SIG-M5 treated with dmso at 0.1 percent for 504 hours (cell line): ENCODE results near the gene MYRFL.

Experiments used
- DNase-seq: peaks from one replicate; lab custom pipeline; 2025; ENCODE audit not compliant: unreplicated experiment; lab: John Stamatoyannopoulos, UW

Gene MYRFL

DNA sequence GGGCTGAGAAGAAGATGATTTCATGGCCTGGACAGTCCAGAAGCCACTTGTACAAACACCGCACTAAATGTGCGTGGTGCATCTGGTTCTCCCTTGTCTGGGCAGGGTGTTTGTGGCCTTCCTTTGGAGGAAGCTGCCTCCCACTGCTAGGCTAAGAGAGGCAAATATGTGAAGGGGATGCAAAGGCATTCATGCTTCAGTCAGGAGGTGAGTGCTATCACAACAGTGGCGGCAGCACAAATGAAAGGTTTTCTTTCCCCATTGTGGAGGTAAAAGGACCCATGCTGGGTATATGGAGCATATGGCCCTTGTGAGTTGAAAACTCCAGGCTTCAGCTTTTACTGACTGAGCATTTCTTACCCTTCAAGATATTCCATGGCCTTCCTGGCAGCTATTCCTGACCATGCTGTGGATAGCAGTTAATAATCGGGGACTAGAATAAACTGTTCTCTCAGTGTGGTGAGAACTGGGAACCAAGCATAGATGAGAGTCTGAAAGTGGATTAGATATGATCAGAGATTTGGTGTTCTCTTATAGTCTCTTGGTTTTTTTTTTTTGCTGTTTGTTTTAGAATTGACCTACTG is 69.9 kb downstream of the MYRFL start:
- DNase-seq: no peak

DNA sequence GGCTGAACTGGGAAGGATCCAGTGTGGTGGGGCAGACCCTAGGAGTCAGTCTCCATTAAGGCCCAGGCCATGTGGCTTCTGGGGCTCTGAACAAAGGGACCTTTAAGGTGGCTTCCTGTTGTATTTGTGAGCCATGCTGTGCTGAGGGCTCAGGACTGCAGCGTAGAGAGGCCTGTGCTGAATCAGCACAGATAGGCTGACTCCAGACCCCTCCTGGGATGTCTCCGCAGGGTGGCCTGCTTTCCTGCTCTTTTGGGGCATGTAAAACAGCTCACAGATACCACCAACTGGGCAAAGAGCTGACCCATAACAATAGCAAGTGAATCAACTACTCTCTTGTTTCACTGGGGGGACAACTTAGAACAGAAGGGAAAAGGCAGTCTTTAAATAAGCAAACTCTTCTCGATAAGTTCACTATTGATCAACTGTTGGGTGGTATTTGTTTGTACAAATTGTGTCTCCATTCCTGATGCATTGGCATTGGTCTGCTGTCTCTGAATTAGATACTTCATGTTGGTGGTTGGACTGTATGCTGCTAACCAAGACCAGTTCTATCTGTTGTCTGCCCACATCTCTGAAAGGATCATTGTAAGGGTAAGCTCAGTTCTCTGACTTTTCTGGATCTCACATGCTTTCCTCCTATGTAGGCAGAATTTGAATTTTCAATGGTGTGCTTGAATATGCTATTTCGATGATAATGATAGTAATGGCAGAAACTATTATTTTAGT is 71.8 kb downstream of the MYRFL start:
- DNase-seq: no peak

DNA sequence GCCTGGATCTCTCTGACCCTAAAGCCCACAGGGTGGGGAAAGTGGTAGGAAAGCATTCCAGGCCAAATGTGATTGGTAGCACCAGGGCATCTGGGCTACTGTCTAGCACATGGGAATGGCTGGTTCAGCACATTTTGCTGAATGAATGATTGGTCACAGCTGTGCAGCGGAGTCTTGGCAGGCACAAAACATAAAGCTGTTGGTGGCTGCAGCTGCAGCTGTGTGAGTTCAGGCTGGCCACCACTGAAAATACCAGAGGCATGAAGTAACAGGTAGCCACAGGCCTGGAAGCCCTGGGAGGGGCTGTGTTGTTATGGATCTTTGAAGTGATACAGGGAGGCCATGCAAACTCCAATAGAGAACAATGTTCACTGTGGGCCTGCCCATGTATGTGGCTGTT is 72.7 kb downstream of the MYRFL start:
- DNase-seq: no peak

DNA sequence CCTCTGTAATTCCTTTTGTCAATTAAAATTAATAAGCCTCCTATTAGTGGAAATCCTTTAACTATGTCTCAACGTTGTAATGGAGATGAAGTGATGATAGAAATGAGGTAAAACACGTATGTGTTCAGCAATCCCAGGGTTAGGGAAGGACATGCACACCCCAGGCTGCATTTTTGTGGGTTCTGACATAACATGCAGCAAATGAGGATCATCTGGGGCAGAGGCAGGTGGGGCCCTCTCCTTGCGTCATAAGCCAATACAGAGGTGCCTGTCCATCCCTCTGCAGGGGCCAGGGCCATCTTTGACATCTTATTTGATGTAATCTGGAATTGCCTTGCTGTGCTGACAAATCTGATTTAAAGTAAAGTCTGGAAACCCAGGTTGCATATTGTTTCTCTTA is 73.2 kb downstream of the MYRFL start:
- DNase-seq: no peak

DNA sequence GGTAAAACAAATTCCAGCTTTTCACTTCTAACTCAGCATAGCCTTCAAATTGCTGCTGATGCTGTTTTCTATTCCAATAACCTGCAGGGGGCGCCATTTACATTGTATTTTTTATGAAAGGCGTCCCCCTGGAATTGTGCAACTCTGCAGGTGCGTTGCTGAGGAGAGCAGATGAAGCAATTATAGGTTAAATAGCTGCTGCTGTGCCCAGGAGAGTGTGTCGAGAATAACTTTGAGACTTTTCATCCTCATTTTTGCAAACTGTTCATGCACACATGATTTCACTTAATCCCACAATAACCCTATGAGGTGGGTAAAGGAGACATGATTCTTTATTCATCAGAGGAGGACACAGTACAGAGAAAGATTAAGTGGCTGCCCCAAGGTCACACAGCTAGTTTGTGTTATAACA is 75.7 kb downstream of the MYRFL start:
- DNase-seq: peak; percentile 65

DNA sequence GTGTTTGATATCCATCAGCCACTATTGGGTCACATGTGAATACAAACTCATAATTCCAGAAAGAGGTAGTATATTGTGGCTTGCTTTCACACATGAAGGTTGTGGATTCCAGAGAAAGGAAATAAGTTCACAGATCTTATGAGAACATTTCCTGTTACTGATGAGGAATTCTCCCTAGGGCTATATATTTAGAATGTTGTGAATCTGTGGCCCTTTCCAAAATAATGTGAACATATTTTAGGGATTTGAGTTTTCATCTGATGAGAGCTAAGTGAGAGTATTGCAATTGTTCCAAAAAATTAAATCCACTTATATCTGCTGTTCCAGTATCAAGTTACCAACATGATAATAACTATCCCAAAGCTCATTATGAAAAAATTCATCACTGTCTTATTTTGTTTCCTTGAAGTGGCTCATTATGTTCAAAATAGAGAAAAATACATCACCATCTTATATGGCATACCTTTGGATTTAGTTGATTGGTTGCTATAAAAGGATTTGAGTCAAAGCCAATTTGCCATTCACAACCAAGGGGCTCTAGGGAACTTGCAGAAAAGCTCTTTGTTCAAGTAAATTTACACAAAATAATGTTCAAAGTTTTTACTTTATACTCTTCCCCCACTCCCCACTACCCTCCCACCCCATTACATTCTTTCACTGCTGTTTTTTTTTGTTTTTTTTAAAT is 76.3 kb downstream of the MYRFL start:
- no peak for DNase-seq

DNA sequence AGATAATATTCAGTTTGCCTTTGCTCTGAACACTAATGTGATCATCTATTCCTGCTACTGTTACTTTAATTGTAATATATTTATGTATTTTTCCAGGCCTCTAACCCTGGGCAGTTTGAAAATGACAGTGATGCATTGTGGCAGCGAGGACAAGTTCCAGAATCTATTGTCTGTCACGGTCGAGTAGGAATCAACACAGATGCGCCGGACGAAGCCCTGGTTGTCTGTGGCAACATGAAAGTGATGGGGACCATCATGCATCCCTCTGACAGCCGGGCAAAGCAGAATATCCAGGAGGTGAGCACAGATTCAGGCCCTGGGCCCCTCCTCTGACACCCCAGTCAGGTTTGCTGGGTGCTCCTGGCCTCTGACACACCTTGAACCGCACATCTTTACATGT is 78.5 kb downstream of the MYRFL start:
- DNase-seq: no peak

DNA sequence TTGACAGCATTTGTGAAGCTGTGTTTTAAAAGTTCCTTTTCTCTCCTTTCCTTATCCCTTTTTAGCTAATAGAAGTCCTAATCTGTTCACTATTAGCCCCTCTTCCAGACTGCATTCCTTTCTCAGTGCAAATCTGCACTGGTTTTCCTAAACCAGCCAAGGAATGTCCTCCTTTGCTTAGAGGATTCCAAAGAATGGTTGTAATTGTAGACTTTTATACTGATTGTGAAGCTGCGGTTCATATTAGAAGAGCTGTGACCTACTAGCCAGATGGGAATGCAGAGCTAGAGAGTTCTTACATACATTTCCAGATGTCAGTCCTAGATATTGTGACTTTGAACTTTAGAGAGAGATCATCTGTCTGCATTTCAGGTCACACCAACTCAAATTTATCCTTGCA is 79.8 kb downstream of the MYRFL start:
- DNase-seq: no peak

DNA sequence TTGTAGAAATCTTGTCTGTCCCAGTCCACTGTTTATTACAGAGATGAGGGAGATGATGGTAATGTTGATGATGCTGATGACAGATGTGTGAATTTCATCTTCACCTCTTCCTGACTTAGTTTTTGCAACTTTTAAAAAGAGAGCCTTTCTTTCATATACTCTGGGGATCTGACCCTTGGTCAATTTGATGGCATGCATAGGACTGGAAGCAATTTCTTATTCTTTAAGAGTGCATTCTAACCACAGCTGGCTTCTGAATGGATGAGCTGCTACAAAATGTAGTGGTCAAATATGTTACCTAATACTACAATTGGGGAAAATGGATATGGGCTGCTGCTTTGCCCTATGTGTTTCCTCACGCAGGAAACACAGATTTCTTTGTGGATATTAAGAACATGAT is 80.8 kb downstream of the MYRFL start:
- DNase-seq: no peak

DNA sequence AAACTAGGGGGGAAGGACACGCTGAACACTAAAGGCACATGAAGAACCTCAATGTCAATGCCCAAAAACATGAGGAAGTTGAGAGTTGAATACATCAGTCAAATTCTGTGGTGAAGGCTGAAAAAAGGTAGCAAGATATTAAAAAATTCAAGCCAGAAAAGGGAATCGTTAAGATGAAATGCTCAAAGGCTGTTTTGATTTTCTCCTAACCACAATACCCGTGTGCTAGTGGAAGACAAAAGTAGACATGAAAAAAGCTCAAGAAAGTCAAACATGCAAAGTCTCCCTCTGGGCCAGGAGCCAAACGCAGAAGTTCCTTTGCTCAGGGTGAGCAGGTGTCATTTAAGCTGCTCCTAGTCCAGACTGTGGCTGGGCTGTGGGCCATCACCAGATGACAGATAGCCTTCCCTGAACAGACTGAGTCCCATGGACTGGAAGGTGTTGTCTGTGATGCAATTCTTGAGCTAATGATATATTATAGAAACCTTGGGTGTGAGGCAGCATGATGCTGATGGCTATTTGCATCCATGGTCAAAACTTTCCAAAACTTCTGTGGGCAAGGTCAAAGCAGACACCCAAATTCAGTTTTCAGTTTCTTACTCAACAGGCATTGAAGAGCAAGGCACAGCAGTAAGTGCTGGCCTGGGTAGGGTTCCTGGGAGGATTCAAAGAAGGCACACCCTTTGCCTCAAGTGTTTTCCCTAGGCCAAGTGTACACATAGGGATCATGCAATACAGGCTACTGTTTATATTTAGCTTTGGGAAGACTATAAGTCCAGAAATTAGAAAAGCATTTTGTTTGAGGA is 81.6 kb downstream of the MYRFL start:
- DNase-seq: no peak

DNA sequence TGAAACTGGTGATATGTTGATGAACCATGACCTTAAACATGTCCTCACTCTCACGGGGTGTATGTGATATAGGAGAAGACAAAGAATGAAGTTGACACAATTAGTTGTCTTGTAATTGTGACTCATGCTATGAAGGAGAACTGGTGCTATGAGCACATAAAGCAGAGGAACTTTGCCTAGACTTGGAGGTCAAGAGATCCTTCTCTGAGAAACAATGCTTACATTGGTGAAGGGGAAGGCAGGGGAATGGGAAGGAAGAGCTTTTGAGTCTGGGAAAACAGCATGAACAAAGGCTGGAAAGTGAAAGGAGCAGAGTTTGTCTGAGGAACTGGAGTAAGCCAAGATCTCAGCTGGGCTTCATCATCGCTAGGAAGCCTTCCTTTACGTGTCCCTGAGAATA is 83.2 kb downstream of the MYRFL start:
- no peak for DNase-seq

DNA sequence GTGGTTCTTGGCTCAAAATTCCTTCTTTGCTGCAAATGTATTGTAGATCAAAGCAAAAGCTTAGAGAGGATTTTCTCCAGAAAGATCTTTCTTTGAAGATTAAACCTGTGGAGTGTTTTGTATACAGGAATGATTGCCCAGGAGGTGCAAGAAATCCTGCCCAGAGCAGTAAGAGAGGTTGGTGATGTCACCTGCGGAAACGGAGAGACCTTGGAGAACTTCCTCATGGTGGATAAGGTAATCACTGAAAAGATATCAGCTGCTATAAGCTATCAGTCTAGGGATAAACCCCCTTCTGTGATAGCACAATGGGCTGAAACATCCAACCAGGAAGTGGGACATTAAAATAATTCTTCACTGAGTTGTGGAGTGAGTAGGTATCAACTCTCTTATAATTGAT is 85.7 kb downstream of the MYRFL start:
- no peak for DNase-seq

DNA sequence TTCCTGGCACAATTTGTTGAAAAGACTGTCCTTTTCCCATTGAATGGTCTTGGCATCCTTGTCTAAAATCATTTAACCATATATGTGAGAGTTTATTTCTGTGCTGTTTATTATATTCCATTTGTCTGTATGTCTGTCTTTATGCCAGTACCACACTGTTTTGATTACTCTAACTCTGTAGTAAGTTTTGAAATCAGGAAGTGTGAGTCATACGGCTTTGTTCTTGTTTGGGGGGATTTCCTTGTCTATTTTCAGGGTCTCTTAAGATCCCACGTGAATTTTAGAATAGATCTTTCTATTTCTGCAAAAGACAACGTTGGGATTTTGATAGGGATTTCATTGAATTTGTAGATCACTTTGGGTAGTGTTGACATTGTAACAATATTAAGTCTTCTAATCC is 88.5 kb downstream of the MYRFL start:
- DNase-seq: no peak

DNA sequence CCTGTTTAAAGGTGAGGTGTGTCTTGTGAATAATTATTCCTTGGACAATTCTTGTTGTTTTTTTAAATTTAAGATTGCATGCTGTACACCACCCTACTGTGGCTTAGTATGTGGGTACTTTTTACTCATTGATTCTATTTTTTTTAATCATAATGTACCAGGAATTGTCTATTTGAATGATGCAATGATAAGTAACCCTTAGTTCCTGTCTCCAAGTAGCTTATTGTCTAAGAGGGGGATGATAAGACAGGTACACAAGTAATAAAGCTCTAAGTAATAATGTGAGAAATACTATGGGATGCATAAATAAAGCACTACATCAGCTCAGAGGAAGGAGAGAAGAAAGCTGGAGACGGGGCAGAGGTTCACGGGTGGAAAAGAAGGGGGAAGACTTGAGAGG is 90.9 kb downstream of the MYRFL start:
- DNase-seq: no peak

DNA sequence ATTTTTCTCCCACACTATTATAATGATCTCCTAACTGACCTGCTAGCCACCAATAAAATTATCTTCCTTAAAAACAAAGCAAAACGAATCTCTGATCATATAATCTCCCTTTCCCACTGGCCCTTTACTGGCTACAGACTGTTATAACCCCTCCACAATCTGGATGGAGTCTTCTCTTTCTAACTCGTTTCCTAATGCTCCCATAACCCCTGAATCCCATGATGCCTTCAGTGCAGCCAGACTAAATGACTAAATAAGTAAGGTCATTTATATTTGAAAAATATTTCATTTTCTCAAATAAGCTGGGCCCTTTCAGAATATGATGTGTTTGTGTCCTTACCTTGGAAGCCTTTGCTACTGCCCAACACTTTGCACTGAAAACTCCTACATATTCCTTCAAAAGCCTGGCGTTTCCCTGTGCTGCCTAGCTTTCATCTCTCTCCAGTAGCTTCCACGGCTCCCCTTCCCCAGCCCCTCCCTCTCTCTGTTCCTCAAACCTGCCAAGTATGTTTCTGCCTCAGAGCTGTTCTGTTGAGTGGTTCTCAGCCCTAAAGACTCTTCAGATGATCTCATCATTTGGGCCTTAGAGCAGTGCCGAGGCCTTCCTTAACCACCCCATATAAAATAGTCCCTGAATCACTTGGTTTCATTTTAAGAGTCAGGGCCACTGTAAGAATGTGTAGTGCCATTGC is 91.7 kb downstream of the MYRFL start:
- no peak for DNase-seq

DNA sequence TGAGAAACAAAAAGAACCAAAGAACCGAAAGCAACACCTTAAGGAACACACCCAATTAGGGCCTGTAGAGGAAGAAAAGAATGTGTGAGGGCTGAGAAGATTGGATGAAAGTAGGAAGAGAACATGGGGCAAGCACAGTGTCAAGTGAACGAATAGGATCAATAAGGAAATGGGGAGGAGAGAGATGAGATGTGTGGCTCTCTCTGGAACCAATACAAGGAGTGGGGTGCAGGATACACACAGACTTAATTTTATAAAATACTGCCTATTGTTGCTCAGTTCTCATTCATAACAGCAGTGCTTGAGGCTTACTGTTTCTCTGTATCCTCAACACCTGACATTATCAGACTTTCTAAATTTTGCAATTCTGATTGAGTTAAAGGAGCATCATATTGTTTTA is 93.3 kb downstream of the MYRFL start:
- DNase-seq: no peak

DNA sequence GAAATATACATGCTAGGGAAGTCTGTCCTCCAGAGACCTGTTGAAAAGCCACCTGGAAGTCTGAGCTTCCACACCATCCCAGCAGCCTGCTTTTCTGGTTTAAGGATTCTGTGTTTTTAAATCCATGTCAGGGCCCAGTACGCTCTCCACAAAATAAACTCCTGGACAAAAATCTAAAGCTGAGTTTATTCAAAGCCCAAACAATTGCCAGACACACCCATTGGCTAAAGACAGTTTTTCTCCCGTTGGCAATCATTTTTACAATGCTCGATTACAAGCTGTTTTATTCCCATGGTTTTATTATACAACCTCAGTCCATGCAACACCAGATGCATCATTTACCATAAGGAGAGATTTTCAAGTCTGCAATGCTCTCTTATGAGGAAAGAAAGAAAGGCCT is 94.5 kb downstream of the MYRFL start:
- no peak for DNase-seq

DNA sequence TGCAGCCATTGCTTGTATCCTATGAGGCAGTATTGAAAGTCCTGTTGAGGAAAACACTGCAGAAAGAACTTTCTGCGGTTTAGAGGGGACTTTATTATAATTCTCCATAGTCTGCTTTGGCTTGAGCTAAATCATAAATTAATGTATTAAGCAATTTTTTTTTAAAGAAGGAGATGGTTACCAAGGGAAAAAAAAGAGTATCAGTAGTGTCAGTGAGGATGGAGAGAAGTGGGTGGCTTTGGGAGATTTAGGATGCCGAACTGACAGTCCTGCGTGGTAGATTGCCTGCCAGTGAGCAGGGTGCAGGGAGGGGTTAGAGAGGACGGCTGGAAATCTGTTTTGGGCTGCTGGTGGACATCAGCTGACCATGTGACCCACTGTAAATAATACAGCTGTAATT is 96.8 kb downstream of the MYRFL start:
- no peak for DNase-seq

DNA sequence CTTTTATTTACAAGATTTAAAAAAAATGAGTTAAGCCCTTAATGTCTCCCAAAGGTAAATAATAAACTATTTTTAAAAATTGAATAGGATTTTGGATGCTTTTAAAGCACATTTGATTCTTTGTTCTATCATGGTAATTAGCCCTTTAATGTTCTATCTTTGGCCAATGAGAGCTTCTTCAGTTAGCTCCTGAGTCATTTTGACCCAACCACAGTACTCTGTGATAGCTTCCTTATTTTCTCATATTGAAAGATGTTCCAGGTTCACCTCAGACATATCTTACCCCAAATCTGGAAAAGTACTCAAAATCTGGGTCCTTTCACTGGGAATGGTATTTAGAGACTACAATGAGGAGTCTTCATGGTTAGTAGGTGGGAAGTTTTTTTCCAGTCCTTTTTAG is 98.0 kb downstream of the MYRFL start:
- no peak for DNase-seq

DNA sequence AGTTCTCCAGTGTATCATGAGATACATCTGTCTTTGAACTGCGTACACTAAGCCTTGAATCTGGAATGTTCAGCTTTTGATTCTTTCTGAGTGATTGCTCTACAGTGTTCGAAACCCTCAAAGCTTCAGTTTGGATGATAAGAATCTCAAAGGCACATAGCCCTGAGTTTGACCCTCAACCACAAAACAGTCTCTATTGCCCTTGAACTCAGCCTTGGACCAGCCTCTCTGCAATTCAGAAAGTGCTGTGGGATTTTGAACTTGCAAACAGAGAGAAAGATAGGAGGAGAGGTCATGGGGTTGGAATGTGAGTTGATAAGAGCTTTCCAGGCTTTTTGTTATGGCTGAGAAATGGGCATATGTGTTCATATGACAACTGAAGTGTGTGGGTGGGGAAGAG is 100.3 kb downstream of the MYRFL start:
- DNase-seq: no peak

DNA sequence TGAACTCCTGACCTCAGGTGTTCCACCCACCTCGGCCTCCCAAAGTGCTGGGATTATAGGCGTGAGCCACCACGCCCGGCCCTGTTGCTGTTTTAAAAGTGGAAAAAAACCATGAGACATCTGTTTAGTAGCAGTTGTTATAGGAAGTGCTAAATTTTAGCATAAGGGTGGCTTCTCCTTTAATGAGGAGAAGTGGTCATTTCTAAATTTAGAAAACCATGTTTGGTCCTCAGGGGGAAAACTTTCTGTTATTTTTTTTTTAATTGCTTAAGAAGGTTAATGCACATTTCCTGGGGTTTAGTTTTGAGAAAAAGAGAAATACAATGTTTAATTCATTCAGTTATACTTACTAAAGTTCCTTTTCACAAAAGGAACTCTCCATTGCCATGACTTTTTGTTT is 102.1 kb downstream of the MYRFL start:
- peak; percentile 18 for DNase-seq
